A673 (cell line): ENCODE measurements around the gene RPH3AL. TPM values are rescaled to one million over a fixed set of nuclear protein-coding genes. Genes with fewer than 3 reads are reported as not detected.

ENCODE experiments used
- BruUV-seq: library from RNA; stranded (reverse); fragments of 400-500 nt; replicated peaks from 2 replicates; lab custom pipeline; 2021; lab: Mats Ljungman, UMichigan
- CTCF ChIA-PET: fragments of 300-600 bp; sonication (Branson Sonifier 250); formaldehyde crosslinking; loops from one replicate; lab custom pipeline; 2022; ENCODE audit warnings: antibody characterized with exemption; lab: Charles Lee
- POLR2A ChIA-PET: fragments of 300-600 bp; sonication (Branson Sonifier 250); formaldehyde crosslinking; loops from one replicate; lab custom pipeline; 2022; ENCODE audit warnings: antibody characterized with exemption; ENCODE audit not compliant: low non-redundant PET; lab: Charles Lee
- DNase-seq: peaks from one replicate; pipeline ENCODE4 v3.0.0-alpha.2; 2015; ENCODE audit warnings: low spot score
- H3K27ac ChIP-seq: fragments of 200-600 bp; sonication (generic); 2 replicates; pipeline ENCODE4 v1.5.1; 2016; ENCODE audit warnings: mixed run types, low read depth, mild to moderate bottlenecking, mixed read lengths, antibody characterized with exemption, low read length; ENCODE audit not compliant: poor library complexity, severe bottlenecking
- H3K27me3 ChIP-seq: fragments of 200-600 bp; sonication (generic); replicated peaks from 2 replicates; pipeline ENCODE4 v1.6.1; 2017; ENCODE audit warnings: mixed run types, low read depth, mild to moderate bottlenecking, mixed read lengths, antibody characterized with exemption, low read length; ENCODE audit not compliant: insufficient read depth, poor library complexity
- H3K36me3 ChIP-seq: fragments of 200-600 bp; sonication (generic); 2 replicates; pipeline ENCODE4 v1.6.1; 2016; ENCODE audit warnings: mixed run types, mild to moderate bottlenecking, mixed read lengths, antibody characterized with exemption, low read length; ENCODE audit not compliant: insufficient read depth, poor library complexity, severe bottlenecking
- H3K4me1 ChIP-seq: fragments of 200-600 bp; sonication (generic); 2 replicates; pipeline ENCODE4 v1.6.1; 2017; ENCODE audit warnings: mixed run types, mild to moderate bottlenecking, mixed read lengths, antibody characterized with exemption, low read length; ENCODE audit not compliant: insufficient read depth, poor library complexity, severe bottlenecking
- H3K4me3 ChIP-seq: fragments of 200-600 bp; sonication (generic); 2 replicates; pipeline ENCODE4 v1.5.1; 2016; ENCODE audit warnings: low read depth, mixed run types, mild to moderate bottlenecking, mixed read lengths, low read length; ENCODE audit not compliant: poor library complexity, severe bottlenecking
- H3K9me3 ChIP-seq: fragments of 200-600 bp; sonication (generic); 2 replicates; pipeline ENCODE4 v1.6.1; 2016; ENCODE audit warnings: mixed run types, low read depth, mild to moderate bottlenecking, mixed read lengths, antibody characterized with exemption, low read length; ENCODE audit not compliant: poor library complexity, severe bottlenecking
- CTCF ChIP-seq: fragments of 300-800, 200-600 bp; sonication (generic); conservative IDR thresholded peaks from 2 replicates; pipeline ENCODE4 v1.5.1; 2017; ENCODE audit warnings: low read depth, mild to moderate bottlenecking, antibody characterized with exemption, low read length, moderate library complexity, mixed read lengths
- EZH2 ChIP-seq: fragments of 200-600 bp; sonication (generic); IDR thresholded peaks from 2 replicates; pipeline ENCODE4 v1.6.1; 2017; ENCODE audit warnings: borderline replicate concordance, low read depth, mild to moderate bottlenecking, mixed read lengths, antibody characterized with exemption, low read length; ENCODE audit not compliant: poor library complexity, severe bottlenecking
- intact Hi-C: fragments of 100-400 bp; cut with micrococcal nuclease; formaldehyde crosslinking; loops from one replicate; pipeline ENCODE4 v1.10.0; 2022; ENCODE audit not compliant: unreplicated experiment
- total RNA-seq: library from RNA; stranded (reverse); gene quantifications from 2 replicates; pipeline ENCODE4 v1.2.3, GENCODE V29; 2021

The RPH3AL gene
- total RNA-seq, 1 experiment from 2014 or later = 0.82 TPM

DNA sequence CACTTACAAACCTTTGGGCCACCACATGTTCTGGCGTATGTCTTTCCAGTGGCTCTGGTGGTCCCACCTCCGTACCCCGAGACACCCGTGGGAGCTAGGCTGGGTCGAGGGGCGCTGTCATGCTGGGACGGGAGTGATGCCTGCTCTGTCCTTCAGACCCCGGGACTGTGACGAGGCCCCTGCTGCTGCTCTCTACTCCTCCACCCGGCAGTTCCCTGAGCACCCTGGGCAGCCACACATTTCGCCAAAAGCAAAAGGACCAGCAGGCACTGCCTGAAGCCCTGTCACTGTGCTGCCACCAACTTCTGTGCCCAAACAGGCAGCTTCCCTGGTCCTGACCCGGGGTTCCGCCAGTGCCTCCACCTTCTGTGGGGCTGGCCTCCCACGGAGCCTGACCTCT is 186.7 kb downstream of the RPH3AL start:
- no TSS peak for BruUV-seq
- CTCF ChIA-PET = no interaction called here
- intact Hi-C loops = no loop called here

GRCh38 chr17:164303-165235 is 188.0 kb downstream of the RPH3AL start:
- intact Hi-C loops = no loop called here
- no TSS peak for BruUV-seq
- no peaks in the 10 kb centered on the region for H3K36me3 ChIP-seq
- H3K27me3 ChIP-seq = no peaks in the 10 kb centered on the region
- peak; percentile 44 for DNase-seq
- CTCF ChIA-PET = interaction anchor here (0.6 to 1.0 kb wide), 2 partner anchors 148 to 221 kb away, joined by 3 to 6 read pairs; no protein-coding TSS in a partner anchor
- POLR2A ChIA-PET = no interaction called here
- H3K4me1 ChIP-seq = no peaks in the 10 kb centered on the region
- no peak overlapping the region for H3K4me3 ChIP-seq
- no peak for TF ChIP-seq EZH2
- TF ChIP-seq CTCF = peak; percentile 58
- no peak overlapping the region for H3K27ac ChIP-seq
- no peaks in the 10 kb centered on the region for H3K9me3 ChIP-seq

More for the DNA sequence above, 186.7 kb downstream of the RPH3AL start:
- H3K36me3 ChIP-seq = no peaks in the 10 kb centered on the region
- no peak overlapping the region for H3K4me3 ChIP-seq
- H3K9me3 ChIP-seq = no peaks in the 10 kb centered on the region
- H3K27me3 ChIP-seq = no peaks in the 10 kb centered on the region
- TF ChIP-seq CTCF (no peak), EZH2 (no peak)
- no peak overlapping the region for H3K27ac ChIP-seq
- H3K4me1 ChIP-seq = no peaks in the 10 kb centered on the region
- DNase-seq = no peak
- POLR2A ChIA-PET = no interaction called here

- Histone ChIP-seq H3K36me3 (no peaks in the 10 kb centered on the region), H3K9me3 (no peaks in the 10 kb centered on the region), H3K27ac (no peak overlapping the region), H3K27me3 (no peaks in the 10 kb centered on the region), H3K4me3 (no peak overlapping the region), H3K4me1 (no peaks in the 10 kb centered on the region)
- no TSS peak for BruUV-seq
- TF ChIP-seq CTCF = no peak
- no peak for TF ChIP-seq EZH2
- ChIA-PET POLR2A (no interaction called here), CTCF (no interaction called here)
- intact Hi-C loops = no loop called here
- DNase-seq = no peak
Observed at GRCh38 chr17:163514-164098, 189.0 kb downstream of the RPH3AL start.
